Endothelial cell of umbilical vein (primary cell): ENCODE measurements around the gene NEU1. TPM values are rescaled to one million over a fixed set of nuclear protein-coding genes. Genes with fewer than 3 reads are reported as not detected.

Experiments
- BruUV-seq: library from RNA; stranded (reverse); fragments of 400-500 nt; replicated peaks from 2 replicates; lab custom pipeline; 2021; lab: Mats Ljungman, UMichigan
- CTCF ChIA-PET: fragments of 300-600, 350-600 bp; sonication (Branson Sonifier 250); formaldehyde crosslinking; loops from one replicate; lab custom pipeline; 2021; ENCODE audit warnings: antibody characterized with exemption, inconsistent platforms; lab: Charles Lee
- POLR2A ChIA-PET: fragments of 300-600, 350-600 bp; sonication (Branson Sonifier 250); formaldehyde crosslinking; loops from one replicate; lab custom pipeline; 2021; ENCODE audit warnings: antibody characterized with exemption, inconsistent platforms; lab: Charles Lee
- DNase-seq: peaks from one replicate; pipeline ENCODE4 v3.0.0-alpha.2; 2011; ENCODE audit warnings: low read depth, low spot score
- FAIRE-seq: peaks from 2 replicates; lab custom pipeline; 2011; peaks lifted over from hg19 to GRCh38; lab: Jason Lieb, UNC
- H2AFZ ChIP-seq: 2 replicates; pipeline ENCODE4 v1.6.0; 2012; ENCODE audit warnings: low read depth, low read length, control low read depth, inconsistent platforms
- H3K27ac ChIP-seq: 2 replicates; pipeline ENCODE4 v1.5.1; 2011; ENCODE audit warnings: low read depth, mild to moderate bottlenecking, control low read depth, low read length, moderate library complexity; ENCODE audit not compliant: insufficient read depth
- H3K27me3 ChIP-seq, 2 experiments: 2 replicates each; pipeline versions ENCODE4 v1.6.0 to v1.6.1; 2011; ENCODE audit warnings: low read length in 2 of 2, mixed read lengths in 1 of 2; ENCODE audit not compliant: control insufficient read depth in 2 of 2, insufficient read depth in 2 of 2
- H3K36me3 ChIP-seq, 2 experiments: 2 replicates in 1 of 2; 3 replicates in 1 of 2; pipeline ENCODE4 v1.5.1; 2011; ENCODE audit warnings: low read length in 2 of 2, mild to moderate bottlenecking in 1 of 2, moderate library complexity in 1 of 2; ENCODE audit not compliant: control insufficient read depth in 2 of 2, insufficient read depth in 2 of 2; ENCODE audit errors: extremely low read depth in 1 of 2
- H3K4me1 ChIP-seq: 3 replicates; pipeline ENCODE4 v1.5.1; 2011; ENCODE audit warnings: mild to moderate bottlenecking, low read length; ENCODE audit not compliant: control insufficient read depth, insufficient read depth; ENCODE audit errors: extremely low read depth
- H3K4me2 ChIP-seq: 2 replicates; pipeline ENCODE4 v1.6.1; 2011; ENCODE audit warnings: low read length, control low read depth, mixed read lengths; ENCODE audit not compliant: insufficient read depth
- H3K4me3 ChIP-seq, 3 experiments: fragments of 200-600 bp in 1 of 3; sonication (generic), shearing (Covaris generic) in 1 of 3; replicated peaks in 1 of 3; 2 replicates each; pipeline ENCODE4 v1.5.1; 2011 to 2016; ENCODE audit warnings: control low read depth in 3 of 3, low read length in 3 of 3, mild to moderate bottlenecking in 2 of 3, inconsistent platforms in 1 of 3, low read depth in 1 of 3, moderate library complexity in 1 of 3; ENCODE audit not compliant: insufficient read depth in 1 of 3
- H3K79me2 ChIP-seq: 2 replicates; pipeline ENCODE4 v1.6.0; 2012; ENCODE audit warnings: low read length, inconsistent platforms; ENCODE audit not compliant: control insufficient read depth, insufficient read depth
- H3K9ac ChIP-seq: replicated peaks from 2 replicates; pipeline ENCODE3; 2011; ENCODE audit warnings: low read length, control low read depth; ENCODE audit not compliant: insufficient read depth; ENCODE audit errors: extremely low read depth
- H3K9me1 ChIP-seq: replicated peaks from 3 replicates; pipeline ENCODE4 v1.6.0; 2011; ENCODE audit warnings: mild to moderate bottlenecking, low read length; ENCODE audit not compliant: control insufficient read depth, insufficient read depth; ENCODE audit errors: extremely low read depth
- H3K9me3 ChIP-seq: replicated peaks from 2 replicates; pipeline ENCODE4 v1.5.1; 2012; ENCODE audit warnings: low read length, inconsistent platforms; ENCODE audit not compliant: control insufficient read depth, insufficient read depth
- H4K20me1 ChIP-seq: replicated peaks from 2 replicates; pipeline ENCODE3; 2011; ENCODE audit warnings: mild to moderate bottlenecking, low read length; ENCODE audit not compliant: control insufficient read depth, insufficient read depth; ENCODE audit errors: extremely low read depth
- EZH2 ChIP-seq: IDR thresholded peaks from 2 replicates; pipeline ENCODE4 v1.6.1; 2012; ENCODE audit warnings: borderline replicate concordance, low read depth, mild to moderate bottlenecking, moderate library complexity, low read length, inconsistent platforms; ENCODE audit not compliant: severe bottlenecking
- FOS ChIP-seq: IDR thresholded peaks from 2 replicates; pipeline ENCODE4 v1.6.1; 2011; ENCODE audit warnings: mild to moderate bottlenecking, low read length, moderate library complexity, borderline replicate concordance; ENCODE audit not compliant: insufficient read depth
- GATA2 ChIP-seq: IDR thresholded peaks from 2 replicates; pipeline ENCODE4 v1.7.0; 2011; ENCODE audit warnings: low read depth, mild to moderate bottlenecking, moderate library complexity, mixed read lengths, low read length; ENCODE audit not compliant: insufficient read length, insufficient read depth
- JUN ChIP-seq: IDR thresholded peaks from 2 replicates; pipeline ENCODE4 v1.6.1; 2011; ENCODE audit warnings: borderline replicate concordance, low read depth; ENCODE audit not compliant: insufficient read length, insufficient read depth
- MYC ChIP-seq: IDR thresholded peaks from one replicate; pipeline ENCODE4 v1.6.1; 2011; ENCODE audit warnings: mild to moderate bottlenecking, low read depth, low read length
- POLR2A ChIP-seq: IDR thresholded peaks from 2 replicates; pipeline ENCODE4 v1.6.1; 2012; ENCODE audit warnings: low read depth, mild to moderate bottlenecking, control low read depth, low read length
- POLR2AphosphoS5 ChIP-seq: IDR thresholded peaks from 2 replicates; pipeline ENCODE4 v1.6.1; 2012; ENCODE audit warnings: low read depth, mild to moderate bottlenecking, control low read depth, low read length, moderate library complexity; ENCODE audit not compliant: insufficient read depth
- dilution Hi-C: fragments of 300-500 bp; cut with MboI; formaldehyde crosslinking; loops from one replicate; pipeline ENCODE4 v1.15.0; 2019; ENCODE audit warnings: low sequenced_read_pairs; ENCODE audit not compliant: extremely low pct_ligation_motif_present
- intact Hi-C: fragments of 100-400 bp; cut with micrococcal nuclease; formaldehyde crosslinking; loops from one replicate; pipeline ENCODE4 v1.10.0; 2022
- polyA plus RNA-seq, 4 experiments: library from polyadenylated mRNA; depleted of rRNA in 3 of 4; stranded (reverse) in 3 of 4; unstranded in 1 of 4; fragments of >200 nt; gene quantifications; 2 replicates each; pipeline versions ENCODE4 v1.2.1 to v1.2.3, GENCODE V29; 2011 to 2012; ENCODE audit warnings: missing spikeins in 1 of 4
- total RNA-seq: library from RNA; stranded (reverse); gene quantifications from 2 replicates; pipeline ENCODE4 v1.2.3, GENCODE V29; 2021
- TF ChIP-seq, protein P1 (sequence below): IDR thresholded peaks from 2 replicates; pipeline ENCODE4 v1.6.1; 2011; ENCODE audit not compliant: insufficient read depth, insufficient read length
- TF ChIP-seq, protein P2 (sequence below), 2 donors: IDR thresholded peaks; 1 replicate in 1 of 2; 2 replicates in 1 of 2; pipeline ENCODE4 v1.5.1; 2011; ENCODE audit warnings: low read length in 2 of 2, mild to moderate bottlenecking in 2 of 2, moderate library complexity in 2 of 2, control low read depth in 1 of 2, inconsistent platforms in 1 of 2, low read depth in 1 of 2; ENCODE audit not compliant: insufficient read depth in 1 of 2; ENCODE audit errors: extremely low read depth in 1 of 2

NEU1 gene
- total and polyA plus RNA-seq, 2 donors (not counting 3 experiments of a cell fraction or from before 2014, with no cell fraction given): 62.8 to 111 TPM

DNA sequence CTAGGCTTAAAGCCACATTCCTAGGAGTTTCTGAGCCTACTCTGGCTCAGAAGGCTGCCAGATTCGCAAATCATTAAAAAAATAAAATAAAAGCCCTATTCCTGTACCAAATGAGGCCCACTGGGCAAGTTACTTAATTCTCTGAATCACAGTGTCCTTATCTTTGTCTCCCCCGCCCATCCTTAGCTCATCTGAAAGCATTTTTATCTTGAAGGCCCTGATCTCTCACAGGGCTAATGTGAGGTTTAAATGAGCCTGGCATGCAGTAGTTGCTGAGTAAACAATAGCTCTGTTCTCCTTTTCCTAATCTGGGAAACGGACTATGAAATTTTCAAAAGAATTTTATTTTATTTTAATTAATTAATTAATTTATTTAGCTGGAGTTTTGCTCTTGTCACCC is 41.3 kb upstream of the NEU1 start:
- H3K9me1 ChIP-seq: no peaks in the 10 kb centered on the region
- no peak overlapping the region for H3K4me2 ChIP-seq
- dilution Hi-C loops: no loop called here
- BruUV-seq: no TSS peak
- FAIRE-seq (no peak), DNase-seq (no peak)
- intact Hi-C loops: loop anchor here (2.0 kb wide), 1 partner anchor 49 kb away; no protein-coding TSS in a partner anchor
- ChIA-PET CTCF (interaction anchor here (1.2 kb wide), 1 partner anchor 48 kb away, joined by 7 read pairs; no protein-coding TSS in a partner anchor), POLR2A (no interaction called here)
- H3K27ac ChIP-seq: no peak overlapping the region
- H3K36me3 ChIP-seq: no peaks in the 10 kb centered on the region
- H3K9ac ChIP-seq: no peak overlapping the region
- no peaks in the 10 kb centered on the region for H3K4me1 ChIP-seq
- TF ChIP-seq FOS (no peak), MYC (no peak), GATA2 (no peak), POLR2A (no peak), POLR2AphosphoS5 (no peak), EZH2 (no peak), JUN (no peak)
- TF ChIP-seq, protein P1, sequence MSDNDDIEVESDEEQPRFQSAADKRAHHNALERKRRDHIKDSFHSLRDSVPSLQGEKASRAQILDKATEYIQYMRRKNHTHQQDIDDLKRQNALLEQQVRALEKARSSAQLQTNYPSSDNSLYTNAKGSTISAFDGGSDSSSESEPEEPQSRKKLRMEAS: no peak
- TF ChIP-seq, protein P2, sequence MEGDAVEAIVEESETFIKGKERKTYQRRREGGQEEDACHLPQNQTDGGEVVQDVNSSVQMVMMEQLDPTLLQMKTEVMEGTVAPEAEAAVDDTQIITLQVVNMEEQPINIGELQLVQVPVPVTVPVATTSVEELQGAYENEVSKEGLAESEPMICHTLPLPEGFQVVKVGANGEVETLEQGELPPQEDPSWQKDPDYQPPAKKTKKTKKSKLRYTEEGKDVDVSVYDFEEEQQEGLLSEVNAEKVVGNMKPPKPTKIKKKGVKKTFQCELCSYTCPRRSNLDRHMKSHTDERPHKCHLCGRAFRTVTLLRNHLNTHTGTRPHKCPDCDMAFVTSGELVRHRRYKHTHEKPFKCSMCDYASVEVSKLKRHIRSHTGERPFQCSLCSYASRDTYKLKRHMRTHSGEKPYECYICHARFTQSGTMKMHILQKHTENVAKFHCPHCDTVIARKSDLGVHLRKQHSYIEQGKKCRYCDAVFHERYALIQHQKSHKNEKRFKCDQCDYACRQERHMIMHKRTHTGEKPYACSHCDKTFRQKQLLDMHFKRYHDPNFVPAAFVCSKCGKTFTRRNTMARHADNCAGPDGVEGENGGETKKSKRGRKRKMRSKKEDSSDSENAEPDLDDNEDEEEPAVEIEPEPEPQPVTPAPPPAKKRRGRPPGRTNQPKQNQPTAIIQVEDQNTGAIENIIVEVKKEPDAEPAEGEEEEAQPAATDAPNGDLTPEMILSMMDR (IDR thresholded peaks at IDR 0.05; ENCODE audit: extremely low read depth in 1 of 2, insufficient read depth in 1 of 2, low read depth in 1 of 2, low read length in 2 of 2): no peak
- H3K9me3 ChIP-seq: no peaks in the 10 kb centered on the region
- H2AFZ ChIP-seq: no peak overlapping the region
- H3K4me3 ChIP-seq: no peak overlapping the region
- H4K20me1 ChIP-seq: no peaks in the 10 kb centered on the region
- H3K79me2 ChIP-seq: no peaks in the 10 kb centered on the region
- peaks cover 5 to 12% of the 10 kb centered on the region in 2 experiments for H3K27me3 ChIP-seq
